Psoas muscle (tissue), 8 donors: ENCODE measurements around the gene VPS39. TPM values are rescaled to one million over a fixed set of nuclear protein-coding genes. Genes with fewer than 3 reads are reported as not detected.

Source experiments
- ATAC-seq, 4 donors: fragments of 200-7000 bp; cut with Tn5 transposase; one replicate each; pipeline ENCODE4 v1.9.1; 2020; ENCODE audit warnings: moderate library complexity in 3 of 4, mild to moderate bottlenecking in 2 of 4
- DNase-seq, 2 donors: peaks; one replicate each; pipeline ENCODE4 v3.0.0-alpha.2; 2020
- H3K27ac ChIP-seq: fragments of 200-600 bp; one replicate; pipeline ENCODE4 v1.8.0; 2022
- H3K27me3 ChIP-seq, 3 donors: fragments of 200-600 bp in 1 of 3; one replicate each; pipeline versions ENCODE4 v1.6.1 to v1.8.0; 2013 to 2022; ENCODE audit warnings: low read length in 2 of 3, mild to moderate bottlenecking in 2 of 3, moderate library complexity in 1 of 3; ENCODE audit not compliant: insufficient read depth in 3 of 3
- H3K36me3 ChIP-seq, 2 donors: fragments of 200-600 bp in 1 of 2; one replicate each; pipeline versions ENCODE4 v1.6.1 to v1.8.0; 2013 to 2022; ENCODE audit warnings: low read depth in 1 of 2, mild to moderate bottlenecking in 1 of 2, moderate library complexity in 1 of 2; ENCODE audit not compliant: insufficient read depth in 1 of 2
- H3K4me1 ChIP-seq: fragments of 200-600 bp; one replicate; pipeline ENCODE4 v1.8.0; 2022
- H3K4me3 ChIP-seq: fragments of 200-600 bp; one replicate; pipeline ENCODE4 v1.8.0; 2022; ENCODE audit warnings: mild to moderate bottlenecking
- H3K9me3 ChIP-seq: fragments of 200-600 bp; one replicate; pipeline ENCODE4 v1.8.0; 2022
- CTCF ChIP-seq: fragments of 200-600 bp; IDR thresholded peaks from one replicate; pipeline ENCODE4 v1.8.0; 2022; ENCODE audit warnings: antibody characterized with exemption
- WGBS, 3 donors: extraction: QIAGEN DNeasy Blood & Tissue Kit; methylation state at CpG; one replicate each; pipeline versions ENCODE4 v1.1.6 to v1.1.7; 2013; 5-methylcytosine and 5-hydroxymethylcytosine counted together
- intact Hi-C, 2 donors: fragments of 100-400 bp; cut with DNase I; formaldehyde crosslinking; loops; one replicate each; pipeline versions ENCODE4 v1.11.0 to v1.14.2; 2022
- polyA plus RNA-seq, 3 donors: library from polyadenylated mRNA; stranded (reverse); fragments of 200-250 nt; gene quantifications; one replicate each; pipeline ENCODE4 v1.2.3, GENCODE V29; 2013
- total RNA-seq, 4 donors: library from RNA; stranded (reverse); fragmentation: NEBNext Ultra II Directional in 2 of 4; extraction: Animal tissue kit (Norgen Biotek cat#: 25700) in 2 of 4; gene quantifications; one replicate each; pipeline versions ENCODE4 v1.2.1 to v1.2.4, GENCODE V29; 2021 to 2023
- donor health status: healthy with polysubstance abuse.
- donor health status: DM: no; HTN: no; CAD: no; lungs with moderate emphysema.
- donor health status: Bipolar disorder and iron deficiency.
- donor health status: healthy.
- donor health status: DM: yes; HTN: yes; CAD: no.
- donor health status: DM: no; HTN: no; CAD: no.
- donor health status: DM: no; HTN: no; CAD: no.
- donor health status: DM: yes; HTN: yes; CAD: no.

The VPS39 gene
- total and polyA plus RNA-seq, 7 donors = 15.2 to 47.8 (median 43.3) TPM

- H3K4me3 ChIP-seq = no peak overlapping the region
- ATAC-seq = no peak
- no peak for TF ChIP-seq CTCF
- no peaks in the 10 kb centered on the region for H3K4me1 ChIP-seq
- no peaks in the 10 kb centered on the region for H3K36me3 ChIP-seq
- 81 to 87% (median 85%) methylated on average over 29 of the region's 29 CpGs for WGBS, 3 donors
- H3K27me3 ChIP-seq = no peaks in the 10 kb centered on the region
- no peak for DNase-seq
- intact Hi-C loops = no loop called here
- H3K9me3 ChIP-seq = no peaks in the 10 kb centered on the region
- no peak overlapping the region for H3K27ac ChIP-seq
Observed at GRCh38 chr15:42145546-42146455, 62.3 kb downstream of the VPS39 start.

- no peak for TF ChIP-seq CTCF
- no peak for DNase-seq
- WGBS, 3 donors = 68 to 73% (median 72%) methylated on average over 9 of the region's 9 CpGs
- Histone ChIP-seq H3K4me1 (no peaks in the 10 kb centered on the region), H3K4me3 (no peak overlapping the region), H3K27me3 (no peaks in the 10 kb centered on the region), H3K36me3 (no peaks in the 10 kb centered on the region), H3K9me3 (no peaks in the 10 kb centered on the region), H3K27ac (no peak overlapping the region)
- no peak for ATAC-seq
- intact Hi-C loops = no loop called here
Observed at GRCh38 chr15:42144841-42145375, 63.2 kb downstream of the VPS39 start.

GRCh38 chr15:42143866-42144625 lies 64.1 kb downstream of the VPS39 start:
- Histone ChIP-seq H3K4me1 (no peaks in the 10 kb centered on the region), H3K9me3 (no peaks in the 10 kb centered on the region), H3K4me3 (no peak overlapping the region), H3K36me3 (no peaks in the 10 kb centered on the region), H3K27ac (no peak overlapping the region), H3K27me3 (no peaks in the 10 kb centered on the region)
- ATAC-seq = no peak
- WGBS, 3 donors = 84 to 89% (median 87%) methylated on average over 18 of the region's 18 CpGs
- TF ChIP-seq CTCF = no peak
- DNase-seq = no peak
- intact Hi-C loops = no loop called here

- Histone ChIP-seq H3K27me3 (no peaks in the 10 kb centered on the region), H3K4me3 (no peak overlapping the region), H3K4me1 (no peaks in the 10 kb centered on the region), H3K9me3 (no peaks in the 10 kb centered on the region), H3K27ac (no peak overlapping the region), H3K36me3 (no peaks in the 10 kb centered on the region)
- ATAC-seq = no peak
- intact Hi-C loops = no loop called here
- 88 to 95% (median 91%) methylated on average over 4 of the region's 4 CpGs for WGBS, 3 donors
- DNase-seq = no peak
- no peak for TF ChIP-seq CTCF
Observed at GRCh38 chr15:42143356-42143755, 64.7 kb downstream of the VPS39 start.
